Mononuclear cell (primary cell): ENCODE results near the gene SLIT3. TPM values are rescaled to one million over a fixed set of nuclear protein-coding genes. Genes with fewer than 3 reads are reported as not detected.

Source experiments
- H3K27me3 ChIP-seq: 2 replicates; pipeline ENCODE4 v1.6.0; 2011; ENCODE audit warnings: low read length, control low read depth; ENCODE audit not compliant: insufficient read depth
- H3K4me1 ChIP-seq: 2 replicates; pipeline ENCODE4 v1.5.1; 2011; ENCODE audit warnings: mild to moderate bottlenecking, low read length, control low read depth; ENCODE audit not compliant: insufficient read depth
- H3K4me3 ChIP-seq: 2 replicates; pipeline ENCODE4 v1.5.1; 2011; ENCODE audit warnings: mild to moderate bottlenecking, low read length, moderate library complexity
- H3K9me3 ChIP-seq: 2 replicates; pipeline ENCODE4 v1.5.1; 2011; ENCODE audit warnings: low read depth, mild to moderate bottlenecking, control low read depth, low read length
- total RNA-seq: library from RNA; depleted of rRNA; stranded (reverse); fragments of >200 nt; gene quantifications from one replicate; pipeline ENCODE4 v1.2.3, GENCODE V29; 2012

Gene SLIT3
- total RNA-seq, 1 donor: 0.10 TPM

- Histone ChIP-seq H3K27me3 (no peaks in the 10 kb centered on the region), H3K4me1 (no peaks in the 10 kb centered on the region), H3K9me3 (peaks cover 18% of the 10 kb centered on the region), H3K4me3 (no peak overlapping the region)
Observed at GRCh38 chr5:168727547-168727946, 573.4 kb downstream of the SLIT3 start.

- Histone ChIP-seq H3K27me3 (no peaks in the 10 kb centered on the region), H3K9me3 (peaks cover 18% of the 10 kb centered on the region), H3K4me1 (no peaks in the 10 kb centered on the region), H3K4me3 (no peak overlapping the region)
Observed at GRCh38 chr5:168726342-168726741, 574.6 kb downstream of the SLIT3 start.

- peaks cover 8% of the 10 kb centered on the region for H3K9me3 ChIP-seq
- no peaks in the 10 kb centered on the region for H3K4me1 ChIP-seq
- H3K27me3 ChIP-seq: no peaks in the 10 kb centered on the region
- no peak overlapping the region for H3K4me3 ChIP-seq
Observed at GRCh38 chr5:168724227-168724626, 576.7 kb downstream of the SLIT3 start.

DNA sequence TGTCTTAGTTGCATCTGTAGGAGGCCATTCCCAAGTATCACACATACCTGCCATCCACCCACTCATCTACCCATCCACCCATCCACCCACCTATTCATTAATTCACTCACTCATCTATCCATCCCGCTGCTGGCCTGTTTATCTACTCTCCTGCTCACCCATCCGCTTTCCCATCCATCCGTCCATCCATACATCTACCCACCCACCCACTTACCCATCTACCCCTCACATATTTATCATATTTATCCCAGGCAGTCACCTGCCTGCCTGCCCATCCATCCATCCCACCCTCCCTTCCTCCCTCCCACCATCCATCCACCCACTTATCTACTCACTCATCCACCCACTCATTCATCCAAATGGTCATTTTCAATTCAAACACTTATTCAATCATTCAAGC, 577.9 kb downstream of the SLIT3 start:
- Histone ChIP-seq H3K4me1 (no peaks in the 10 kb centered on the region), H3K9me3 (no peaks in the 10 kb centered on the region), H3K4me3 (no peak overlapping the region), H3K27me3 (no peaks in the 10 kb centered on the region)

GRCh38 chr5:168721966-168722365, 579.0 kb downstream of the SLIT3 start:
- Histone ChIP-seq H3K9me3 (no peaks in the 10 kb centered on the region), H3K27me3 (no peaks in the 10 kb centered on the region), H3K4me1 (no peaks in the 10 kb centered on the region), H3K4me3 (no peak overlapping the region)

DNA sequence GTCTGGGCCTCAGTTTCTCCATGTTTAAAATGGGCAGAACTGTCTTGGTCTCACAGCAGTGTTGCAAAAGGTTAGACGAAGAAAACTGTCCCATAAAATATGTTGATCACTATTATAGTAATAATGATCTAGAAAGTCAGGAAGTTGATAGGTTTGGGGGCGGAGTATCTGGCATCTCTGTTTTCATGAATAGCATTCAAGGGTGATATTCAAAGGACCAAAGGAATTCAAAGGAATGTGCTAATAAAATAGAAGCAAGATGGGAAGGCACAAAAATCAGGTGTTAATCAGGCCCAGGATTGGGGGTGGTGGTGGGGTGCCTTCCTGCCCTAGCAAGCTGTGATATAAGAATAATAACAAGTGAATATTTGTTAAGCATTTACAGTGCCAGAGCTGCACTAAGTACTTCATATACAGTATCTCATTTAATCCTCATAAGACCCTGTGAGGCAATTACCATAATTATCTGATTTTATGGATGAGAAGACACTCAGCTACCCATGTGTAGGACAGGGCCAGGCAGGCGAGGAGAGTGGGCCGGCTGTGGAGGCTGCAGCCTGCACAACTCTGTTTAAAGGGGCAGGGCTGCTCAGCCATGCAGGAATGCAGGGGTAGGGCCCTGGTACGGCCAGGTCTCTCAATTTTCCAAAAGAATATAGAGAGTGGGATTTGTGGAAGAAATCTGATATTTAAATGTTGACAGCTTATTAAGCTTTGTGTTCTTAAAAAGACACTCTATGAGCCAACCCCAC, 579.8 kb downstream of the SLIT3 start:
- Histone ChIP-seq H3K9me3 (no peaks in the 10 kb centered on the region), H3K4me3 (no peak overlapping the region), H3K4me1 (no peaks in the 10 kb centered on the region), H3K27me3 (no peaks in the 10 kb centered on the region)

- no peaks in the 10 kb centered on the region for H3K9me3 ChIP-seq
- no peak overlapping the region for H3K4me3 ChIP-seq
- no peaks in the 10 kb centered on the region for H3K27me3 ChIP-seq
- H3K4me1 ChIP-seq: no peaks in the 10 kb centered on the region
Observed at GRCh38 chr5:168720575-168720974, 580.4 kb downstream of the SLIT3 start.

DNA sequence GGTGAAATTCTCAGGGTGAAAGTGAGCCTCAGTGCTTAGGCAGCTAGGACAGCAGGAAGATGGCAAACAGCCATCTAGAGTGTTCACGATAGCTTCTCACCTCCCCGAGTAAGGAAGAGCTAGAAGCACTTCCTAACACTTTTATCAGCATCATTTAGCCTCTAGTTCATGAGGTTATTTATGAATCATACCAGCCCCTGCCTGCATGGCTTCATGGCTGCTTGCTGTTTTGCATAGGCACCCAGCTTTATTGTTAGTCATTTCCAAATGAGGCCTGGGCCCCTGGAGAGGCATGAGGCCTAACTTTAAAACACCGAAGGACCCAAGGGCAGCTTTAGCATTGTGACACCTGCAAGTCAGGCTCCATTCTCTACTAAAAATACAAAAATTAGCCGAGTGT, 586.9 kb downstream of the SLIT3 start:
- H3K27me3 ChIP-seq: no peaks in the 10 kb centered on the region
- no peaks in the 10 kb centered on the region for H3K4me1 ChIP-seq
- H3K9me3 ChIP-seq: no peaks in the 10 kb centered on the region
- H3K4me3 ChIP-seq: no peak overlapping the region

GRCh38 chr5:168713051-168713450, 587.9 kb downstream of the SLIT3 start:
- Histone ChIP-seq H3K9me3 (no peaks in the 10 kb centered on the region), H3K4me3 (no peak overlapping the region), H3K4me1 (no peaks in the 10 kb centered on the region), H3K27me3 (no peaks in the 10 kb centered on the region)

DNA sequence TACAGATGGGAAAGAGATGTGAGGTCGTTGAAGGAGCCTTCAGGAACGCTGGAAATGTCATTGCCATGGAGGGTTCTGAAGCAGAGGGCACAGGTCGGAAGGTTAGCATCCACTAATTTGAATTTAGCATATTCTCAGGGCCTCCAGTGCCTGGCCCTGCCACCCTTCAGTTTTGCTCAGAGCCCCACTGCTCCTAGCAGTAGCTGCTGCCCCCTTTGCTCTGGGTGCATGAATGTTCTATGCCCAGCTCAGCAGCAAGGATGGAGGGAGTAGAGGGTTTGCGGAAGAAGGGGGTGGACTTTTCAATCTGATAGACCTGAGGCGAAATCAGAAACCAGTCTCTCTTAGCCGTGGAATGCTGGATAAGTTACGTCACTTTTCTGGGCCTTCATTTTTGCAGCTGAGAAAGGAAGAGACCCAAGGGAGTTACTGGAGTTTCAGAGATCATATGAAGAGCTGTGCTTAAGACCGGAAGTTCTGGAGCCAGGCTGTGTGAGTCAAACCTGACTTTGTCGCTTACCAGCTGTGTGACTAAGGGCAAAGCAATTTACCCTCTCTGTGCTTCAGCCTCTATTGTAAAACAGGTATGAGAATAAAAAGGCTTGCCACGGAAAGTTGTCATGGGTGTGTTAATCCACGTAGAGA, 588.5 kb downstream of the SLIT3 start:
- Histone ChIP-seq H3K27me3 (no peaks in the 10 kb centered on the region), H3K4me1 (no peaks in the 10 kb centered on the region), H3K9me3 (no peaks in the 10 kb centered on the region), H3K4me3 (no peak overlapping the region)

DNA sequence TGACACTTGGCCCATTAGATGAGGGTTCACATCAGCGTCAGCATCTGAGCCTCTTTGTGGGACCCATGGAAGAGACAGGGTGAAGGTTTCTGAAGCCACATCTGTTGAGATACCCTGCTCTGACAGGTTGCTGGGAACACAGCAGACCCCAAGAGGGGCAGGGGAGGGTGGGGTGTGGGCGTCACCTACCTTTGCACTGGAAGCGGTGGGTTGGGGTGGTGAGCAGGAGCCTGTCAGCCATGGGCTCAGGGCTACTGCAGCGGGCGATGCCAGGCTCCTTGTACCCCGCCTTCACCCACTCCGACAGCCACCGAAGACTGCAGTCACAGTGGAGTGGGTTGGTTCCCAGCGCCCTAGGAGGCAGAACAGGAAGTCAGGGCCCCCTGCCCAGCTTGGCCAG, 590.2 kb downstream of the SLIT3 start:
- no peak overlapping the region for H3K4me3 ChIP-seq
- H3K9me3 ChIP-seq: no peaks in the 10 kb centered on the region
- no peaks in the 10 kb centered on the region for H3K4me1 ChIP-seq
- no peaks in the 10 kb centered on the region for H3K27me3 ChIP-seq

- H3K9me3 ChIP-seq: no peaks in the 10 kb centered on the region
- no peak overlapping the region for H3K4me3 ChIP-seq
- no peaks in the 10 kb centered on the region for H3K4me1 ChIP-seq
- no peaks in the 10 kb centered on the region for H3K27me3 ChIP-seq
Observed at GRCh38 chr5:168707716-168708695, 592.9 kb downstream of the SLIT3 start.

DNA sequence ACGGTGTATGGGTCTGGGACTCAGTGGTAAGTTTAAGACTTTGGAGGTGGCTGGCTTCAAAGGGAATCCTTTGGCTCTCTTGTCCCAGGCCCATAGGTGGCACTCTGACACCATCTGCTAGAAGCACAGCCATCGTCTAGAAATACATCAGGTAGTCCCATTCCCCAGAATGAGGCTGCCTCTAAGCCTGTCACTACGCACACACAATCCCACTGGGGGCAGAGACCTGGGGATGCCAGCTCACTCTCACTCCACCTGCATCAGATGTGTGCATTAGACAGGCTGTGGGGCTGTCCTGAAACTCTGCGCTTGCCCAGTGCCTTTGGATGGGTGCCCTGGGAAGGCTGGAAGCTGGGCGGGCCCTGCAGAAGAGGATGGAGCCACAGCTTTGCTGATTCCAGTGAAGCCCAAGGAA, 594.3 kb downstream of the SLIT3 start:
- Histone ChIP-seq H3K27me3 (no peaks in the 10 kb centered on the region), H3K4me3 (no peak overlapping the region), H3K4me1 (no peaks in the 10 kb centered on the region), H3K9me3 (no peaks in the 10 kb centered on the region)

GRCh38 chr5:168705321-168705720, 595.6 kb downstream of the SLIT3 start:
- no peak overlapping the region for H3K4me3 ChIP-seq
- no peaks in the 10 kb centered on the region for H3K4me1 ChIP-seq
- no peaks in the 10 kb centered on the region for H3K27me3 ChIP-seq

GRCh38 chr5:168702511-168702910, 598.4 kb downstream of the SLIT3 start:
- H3K4me3 ChIP-seq: no peak overlapping the region
- no peaks in the 10 kb centered on the region for H3K4me1 ChIP-seq
- no peaks in the 10 kb centered on the region for H3K27me3 ChIP-seq
- no peaks in the 10 kb centered on the region for H3K9me3 ChIP-seq

More at GRCh38 chr5:168705321-168705720, 595.6 kb downstream of the SLIT3 start:
- no peaks in the 10 kb centered on the region for H3K9me3 ChIP-seq
